GM18502 (cell line): ENCODE results near the gene CORO2B.

Source experiments
- ATAC-seq: cut with Tn5 transposase; IDR thresholded peaks from one replicate; pipeline ENCODE4 v1.9.1; 2021; ENCODE audit warnings: mild to moderate bottlenecking; ENCODE audit not compliant: unreplicated experiment, poor library complexity

Gene CORO2B

GRCh38 chr15:68578980-68579935, at the start of gene CORO2B:
CORO2B (plus strand) TSS chr15:68578993; CDS start chr15:68579263, 270 bp downstream.
- no peak for ATAC-seq

GRCh38 chr15:68531387-68532179, 47.2 kb upstream of the CORO2B start:
- ATAC-seq, result no peak

- no peak for ATAC-seq
Observed at GRCh38 chr15:68536331-68537095, 42.3 kb upstream of the CORO2B start.

GRCh38 chr15:68537097-68537496, 41.7 kb upstream of the CORO2B start:
- ATAC-seq, result no peak

GRCh38 chr15:68537506-68537905, 41.3 kb upstream of the CORO2B start:
- no peak for ATAC-seq

GRCh38 chr15:68538311-68538710, 40.5 kb upstream of the CORO2B start:
- no peak for ATAC-seq

GRCh38 chr15:68541743-68542142, 37.0 kb upstream of the CORO2B start:
- no peak for ATAC-seq

- no peak for ATAC-seq
Observed at GRCh38 chr15:68542348-68542747, 36.4 kb upstream of the CORO2B start.

GRCh38 chr15:68542771-68543164, 36.0 kb upstream of the CORO2B start:
- ATAC-seq, result no peak

- ATAC-seq, result no peak
Observed at GRCh38 chr15:68543165-68544008, 35.4 kb upstream of the CORO2B start.

GRCh38 chr15:68546318-68546717, 32.5 kb upstream of the CORO2B start:
- ATAC-seq, result no peak

- ATAC-seq, result no peak
Observed at GRCh38 chr15:68548364-68548763, 30.4 kb upstream of the CORO2B start.

GRCh38 chr15:68550004-68550403, 28.8 kb upstream of the CORO2B start:
- no peak for ATAC-seq

- ATAC-seq, result no peak
Observed at GRCh38 chr15:68550498-68551295, 28.1 kb upstream of the CORO2B start.

- ATAC-seq, result no peak
Observed at GRCh38 chr15:68551296-68551635, 27.5 kb upstream of the CORO2B start.

- ATAC-seq, result no peak
Observed at GRCh38 chr15:68552344-68552743, 26.4 kb upstream of the CORO2B start.

GRCh38 chr15:68552773-68553172, 26.0 kb upstream of the CORO2B start:
- no peak for ATAC-seq

GRCh38 chr15:68553314-68553993, 25.3 kb upstream of the CORO2B start:
- ATAC-seq, result no peak
